Fibroblast of villous mesenchyme (primary cell): ENCODE data around the gene BRAF. TPM values are rescaled to one million over a fixed set of nuclear protein-coding genes. Genes with fewer than 3 reads are reported as not detected.

Experiments used
- DNase-seq: peaks from one replicate; pipeline ENCODE4 v3.0.0-alpha.2; 2010; ENCODE audit warnings: low read depth
- H3K4me3 ChIP-seq: 2 replicates; pipeline ENCODE4 v1.5.1; 2011; ENCODE audit warnings: low read depth, mild to moderate bottlenecking, low read length
- total RNA-seq: library from RNA; depleted of rRNA; stranded (reverse); fragments of >200 nt; gene quantifications from 2 replicates; pipeline ENCODE4 v1.2.3, GENCODE V29; 2012
- TF ChIP-seq, protein P1 (sequence below): IDR thresholded peaks from 2 replicates; pipeline ENCODE4 v1.5.1; 2012; ENCODE audit warnings: low read depth, mild to moderate bottlenecking, low read length; ENCODE audit not compliant: insufficient read depth

Gene BRAF
- total RNA-seq, 1 donor, result 30.7 TPM

DNA sequence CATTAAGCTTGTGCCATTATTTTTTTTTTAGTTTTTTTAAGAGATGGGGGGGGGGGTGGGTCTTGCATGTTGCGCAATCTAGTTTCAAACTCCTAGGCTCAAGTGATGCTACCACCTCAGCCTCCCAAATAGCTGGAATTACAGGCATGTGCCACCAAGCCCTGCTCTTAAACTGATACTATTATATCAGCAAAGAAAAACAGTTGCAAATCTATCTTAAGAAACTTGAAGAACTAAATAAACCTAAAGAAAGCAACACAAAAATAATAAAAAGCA, 47.5 kb downstream of the BRAF start:
- no peak overlapping the region for H3K4me3 ChIP-seq
- no peak for DNase-seq
- TF ChIP-seq, protein P1, sequence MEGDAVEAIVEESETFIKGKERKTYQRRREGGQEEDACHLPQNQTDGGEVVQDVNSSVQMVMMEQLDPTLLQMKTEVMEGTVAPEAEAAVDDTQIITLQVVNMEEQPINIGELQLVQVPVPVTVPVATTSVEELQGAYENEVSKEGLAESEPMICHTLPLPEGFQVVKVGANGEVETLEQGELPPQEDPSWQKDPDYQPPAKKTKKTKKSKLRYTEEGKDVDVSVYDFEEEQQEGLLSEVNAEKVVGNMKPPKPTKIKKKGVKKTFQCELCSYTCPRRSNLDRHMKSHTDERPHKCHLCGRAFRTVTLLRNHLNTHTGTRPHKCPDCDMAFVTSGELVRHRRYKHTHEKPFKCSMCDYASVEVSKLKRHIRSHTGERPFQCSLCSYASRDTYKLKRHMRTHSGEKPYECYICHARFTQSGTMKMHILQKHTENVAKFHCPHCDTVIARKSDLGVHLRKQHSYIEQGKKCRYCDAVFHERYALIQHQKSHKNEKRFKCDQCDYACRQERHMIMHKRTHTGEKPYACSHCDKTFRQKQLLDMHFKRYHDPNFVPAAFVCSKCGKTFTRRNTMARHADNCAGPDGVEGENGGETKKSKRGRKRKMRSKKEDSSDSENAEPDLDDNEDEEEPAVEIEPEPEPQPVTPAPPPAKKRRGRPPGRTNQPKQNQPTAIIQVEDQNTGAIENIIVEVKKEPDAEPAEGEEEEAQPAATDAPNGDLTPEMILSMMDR, result no peak

DNA sequence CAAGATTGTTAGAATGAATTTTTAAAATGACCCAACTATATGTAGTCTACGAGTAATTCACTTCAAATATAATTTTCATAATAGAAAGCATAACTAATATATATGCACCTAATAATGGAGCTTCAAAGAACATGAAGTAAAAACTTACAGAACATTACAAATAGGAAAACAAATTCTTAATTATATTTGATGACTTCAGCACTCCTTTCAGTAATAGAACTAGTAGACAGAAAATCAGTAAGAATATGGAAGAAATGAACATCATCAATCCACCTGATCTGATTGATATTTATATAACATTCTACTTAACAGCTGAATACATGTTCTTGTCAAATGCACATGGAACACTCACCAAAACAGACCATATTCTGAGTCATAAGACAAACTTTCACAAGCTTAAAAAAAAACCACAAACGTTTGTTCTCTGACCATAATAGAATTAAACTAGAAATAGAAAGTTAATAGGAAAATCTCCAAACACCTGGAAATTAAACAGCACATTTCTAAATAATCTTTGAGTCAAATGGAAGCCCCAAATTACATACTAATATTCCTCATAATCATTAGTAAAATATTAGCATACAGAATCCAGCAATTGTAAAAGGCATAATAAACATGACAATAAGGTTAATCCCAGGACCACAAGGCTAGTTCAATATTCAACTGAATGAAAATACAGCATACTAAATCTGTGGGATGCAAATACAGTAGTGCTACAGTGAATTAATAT, 48.0 kb downstream of the BRAF start:
- peak; percentile 69 for DNase-seq
- no peak overlapping the region for H3K4me3 ChIP-seq
- TF ChIP-seq, protein P1, result no peak

DNA sequence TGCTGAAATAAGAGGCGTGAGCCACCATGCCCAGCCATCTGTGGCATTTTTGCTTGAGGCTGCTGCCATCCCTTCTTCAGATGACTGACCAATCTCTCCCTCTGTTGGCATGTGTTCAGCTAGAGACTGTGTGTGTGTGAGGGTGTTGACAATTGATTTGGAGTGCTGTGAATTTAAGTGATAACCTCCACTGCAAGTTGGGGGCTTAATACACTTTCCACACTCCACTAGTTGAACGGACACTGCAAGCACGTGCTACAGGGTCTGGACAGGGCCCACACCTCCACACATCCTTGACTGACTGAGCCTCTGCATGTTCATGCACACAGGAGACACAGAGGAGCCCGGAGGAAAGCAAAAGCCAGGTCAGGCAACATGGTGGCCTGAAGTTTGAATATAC, 51.3 kb downstream of the BRAF start:
- no peak overlapping the region for H3K4me3 ChIP-seq
- TF ChIP-seq, protein P1, result no peak
- DNase-seq, result no peak

DNA sequence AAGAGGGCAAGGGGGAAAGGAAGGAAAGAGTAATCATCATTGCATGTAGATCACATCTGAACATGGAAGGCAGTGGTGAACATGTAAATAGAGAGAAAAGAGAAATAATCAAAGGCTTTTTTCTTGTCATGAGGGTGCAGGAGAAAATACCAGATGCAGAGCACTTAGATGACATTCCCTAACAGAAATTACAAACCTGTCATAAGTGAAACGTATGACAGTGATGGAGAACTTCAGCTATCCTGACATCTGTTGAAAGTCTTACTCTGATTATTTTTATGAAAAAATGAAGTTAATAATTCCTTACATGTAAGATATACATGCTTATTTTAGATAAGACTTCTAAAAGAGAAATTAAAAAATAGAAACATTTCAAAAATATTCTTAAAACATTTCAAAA, 54.7 kb downstream of the BRAF start:
- DNase-seq, result no peak
- no peak overlapping the region for H3K4me3 ChIP-seq
- TF ChIP-seq, protein P1, result no peak

DNA sequence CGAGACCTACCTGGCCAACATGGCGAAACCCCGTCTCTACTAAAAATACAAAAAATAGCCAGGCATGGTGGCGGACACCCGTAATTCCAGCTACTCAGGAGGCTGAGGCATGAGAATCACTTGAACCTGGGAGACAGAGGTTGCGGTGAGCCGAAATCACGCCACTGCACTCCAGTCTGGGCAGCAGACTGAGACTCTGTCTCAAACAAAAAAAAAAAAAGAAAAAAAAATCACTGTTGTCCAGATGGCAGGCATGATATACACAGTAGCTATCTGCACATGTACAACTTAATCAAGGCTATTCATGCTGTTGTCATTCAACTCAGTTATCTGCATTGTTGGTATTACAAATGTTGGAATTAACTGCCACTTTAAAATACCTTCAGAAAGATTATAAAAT, 55.3 kb downstream of the BRAF start:
- TF ChIP-seq, protein P1, result no peak
- no peak overlapping the region for H3K4me3 ChIP-seq
- DNase-seq, result no peak

DNA sequence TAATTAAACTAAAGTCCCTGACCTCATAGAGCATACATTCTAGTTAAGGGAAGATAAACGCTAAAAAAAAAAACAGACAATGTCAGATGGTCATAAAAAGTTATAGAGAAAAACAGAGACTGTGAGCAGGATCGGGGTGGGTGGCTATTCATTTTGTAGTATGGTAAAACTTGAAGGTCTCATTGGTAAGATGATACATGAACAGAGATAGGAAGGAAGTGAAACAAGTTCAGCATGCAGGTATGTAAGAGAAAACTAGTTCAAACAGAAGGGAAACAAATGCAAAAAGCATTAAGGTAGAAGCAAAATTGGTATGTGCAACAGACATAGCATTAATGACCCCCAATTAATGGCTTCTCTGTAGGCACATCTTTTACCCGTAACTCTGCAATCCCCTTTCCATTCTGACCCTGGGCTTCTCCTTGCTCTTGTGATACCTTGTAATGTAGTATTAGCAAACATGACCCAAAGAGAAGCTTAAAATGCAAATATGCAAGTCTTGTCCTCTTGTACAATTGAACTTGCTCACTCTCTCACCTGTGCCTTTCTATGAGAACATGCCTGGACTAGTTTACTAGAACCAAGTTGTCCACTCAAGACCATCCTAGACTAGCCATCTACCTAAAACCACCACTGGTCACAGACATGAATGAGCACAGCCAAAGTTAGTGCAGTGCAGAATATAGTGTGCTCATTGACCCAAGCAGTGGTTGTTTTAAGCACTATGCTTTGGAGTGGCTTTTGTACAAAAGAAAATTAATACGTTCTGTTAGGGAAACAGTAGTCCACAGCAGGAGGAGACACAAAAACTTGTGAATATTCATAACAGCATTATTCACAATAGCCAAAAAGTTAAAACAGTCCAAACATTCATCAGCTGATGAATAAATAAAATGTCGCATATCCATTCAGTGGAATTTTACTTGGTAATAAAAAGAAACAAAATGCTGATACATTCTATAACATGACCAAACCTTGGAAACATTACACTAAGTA, 57.0 kb downstream of the BRAF start:
- TF ChIP-seq, protein P1, result no peak

More for the DNA sequence above, 57.0 kb downstream of the BRAF start:
- H3K4me3 ChIP-seq, result no peak overlapping the region
- DNase-seq, result no peak
